ENCODE results near the gene EGLN1. TPM values are rescaled to one million over a fixed set of nuclear protein-coding genes. Genes with fewer than 3 reads are reported as not detected.

EGLN1 gene
- total and polyA plus RNA-seq, 2 experiments from 2014 or later: 1.9 to 6.0 TPM

DNA sequence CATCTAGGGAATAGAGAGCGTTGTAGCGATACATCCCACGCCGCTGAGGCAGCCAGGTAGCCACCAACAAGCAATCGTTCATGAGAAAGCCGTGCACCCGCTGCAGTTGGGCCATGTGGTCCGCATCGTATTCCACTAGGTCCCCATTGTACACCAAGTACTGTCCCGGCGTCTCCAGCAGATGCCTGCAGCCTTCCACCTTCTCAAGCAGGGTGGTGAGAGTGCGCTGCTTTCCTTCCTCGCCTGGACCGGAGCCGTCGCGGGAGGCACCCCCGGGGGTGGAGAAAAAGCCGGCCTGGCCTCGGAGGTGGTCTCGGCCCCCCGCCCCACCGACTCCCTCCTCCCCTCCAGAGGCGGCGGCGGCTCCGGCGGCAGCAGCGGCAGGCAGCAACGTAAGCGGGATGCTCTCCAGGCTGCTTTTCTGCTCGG, 85.0 kb downstream of the EGLN1 start:
- Histone ChIP-seq H3K36me3 (ENCODE audit: insufficient read depth) (no peaks in the 10 kb centered on the region; the same call in 1 of the 2 replicates), H3K79me2 (replicated peaks; ENCODE audit: insufficient read depth) (peaks cover 74% of the 10 kb centered on the region), H3F3A (replicated peaks; ENCODE audit: low read depth) (no peaks in the 10 kb centered on the region), H3K27ac (ENCODE audit: low read depth) (peak overlapping the region; percentile 75), H3K4me1 (ENCODE audit: insufficient read depth) (peaks cover 35% of the 10 kb centered on the region), H3K4me3 (peak overlapping the region; percentile 90), H4K20me1 (replicated peaks; ENCODE audit: insufficient read depth) (peaks cover 8% of the 10 kb centered on the region; the same call in 1 of the 2 replicates), H3K9me2 (ENCODE audit: insufficient read depth) (no peaks in the 10 kb centered on the region), H2AFZ (peak overlapping the region; percentile 49; the same call in 1 of the 2 replicates), H3K27me3 (ENCODE audit: insufficient read depth) (no peaks in the 10 kb centered on the region), H3K4me2 (peak overlapping the region; percentile 86)
- peaks cover 2% of the 10 kb centered on the region; the same call in 1 of the 3 replicates for H3K9me3 Mint-ChIP-seq
- DNase-seq (ENCODE audit: low spot score): peak; percentile 32
- peaks cover 32% of the 10 kb centered on the region for H3K36me3 Mint-ChIP-seq (ENCODE audit: low read depth)
- peak overlapping the region; percentile 82 for H3K27ac Mint-ChIP-seq
- ATAC-seq: peak; percentile 8
- peaks cover 34% of the 10 kb centered on the region for H3K4me1 Mint-ChIP-seq
- peak overlapping the region; percentile 98 for H3K4me3 Mint-ChIP-seq
- no peak for TF ChIP-seq JUNB (IDR thresholded peaks at IDR 0.05; ENCODE audit: unreplicated experiment)
- TF ChIP-seq POLR2AphosphoS5 (IDR thresholded peaks at IDR 0.05; ENCODE audit: low read depth): no peak
- no peak for TF ChIP-seq ZNF114 (CRISPR knock-in tag; IDR thresholded peaks at IDR 0.05)
- no peak for TF ChIP-seq ETS1 (IDR thresholded peaks at IDR 0.05)
- TF ChIP-seq, protein P1, sequence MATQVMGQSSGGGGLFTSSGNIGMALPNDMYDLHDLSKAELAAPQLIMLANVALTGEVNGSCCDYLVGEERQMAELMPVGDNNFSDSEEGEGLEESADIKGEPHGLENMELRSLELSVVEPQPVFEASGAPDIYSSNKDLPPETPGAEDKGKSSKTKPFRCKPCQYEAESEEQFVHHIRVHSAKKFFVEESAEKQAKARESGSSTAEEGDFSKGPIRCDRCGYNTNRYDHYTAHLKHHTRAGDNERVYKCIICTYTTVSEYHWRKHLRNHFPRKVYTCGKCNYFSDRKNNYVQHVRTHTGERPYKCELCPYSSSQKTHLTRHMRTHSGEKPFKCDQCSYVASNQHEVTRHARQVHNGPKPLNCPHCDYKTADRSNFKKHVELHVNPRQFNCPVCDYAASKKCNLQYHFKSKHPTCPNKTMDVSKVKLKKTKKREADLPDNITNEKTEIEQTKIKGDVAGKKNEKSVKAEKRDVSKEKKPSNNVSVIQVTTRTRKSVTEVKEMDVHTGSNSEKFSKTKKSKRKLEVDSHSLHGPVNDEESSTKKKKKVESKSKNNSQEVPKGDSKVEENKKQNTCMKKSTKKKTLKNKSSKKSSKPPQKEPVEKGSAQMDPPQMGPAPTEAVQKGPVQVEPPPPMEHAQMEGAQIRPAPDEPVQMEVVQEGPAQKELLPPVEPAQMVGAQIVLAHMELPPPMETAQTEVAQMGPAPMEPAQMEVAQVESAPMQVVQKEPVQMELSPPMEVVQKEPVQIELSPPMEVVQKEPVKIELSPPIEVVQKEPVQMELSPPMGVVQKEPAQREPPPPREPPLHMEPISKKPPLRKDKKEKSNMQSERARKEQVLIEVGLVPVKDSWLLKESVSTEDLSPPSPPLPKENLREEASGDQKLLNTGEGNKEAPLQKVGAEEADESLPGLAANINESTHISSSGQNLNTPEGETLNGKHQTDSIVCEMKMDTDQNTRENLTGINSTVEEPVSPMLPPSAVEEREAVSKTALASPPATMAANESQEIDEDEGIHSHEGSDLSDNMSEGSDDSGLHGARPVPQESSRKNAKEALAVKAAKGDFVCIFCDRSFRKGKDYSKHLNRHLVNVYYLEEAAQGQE (IDR thresholded peaks at IDR 0.05; ENCODE audit: unreplicated experiment): no peak
- TF ChIP-seq NANOG (IDR thresholded peaks at IDR 0.05; ENCODE audit: borderline replicate concordance): no peak
- peaks cover 16% of the 10 kb centered on the region for H3K27me3 Mint-ChIP-seq (ENCODE audit: insufficient read depth, low read depth, poor library complexity)

DNA sequence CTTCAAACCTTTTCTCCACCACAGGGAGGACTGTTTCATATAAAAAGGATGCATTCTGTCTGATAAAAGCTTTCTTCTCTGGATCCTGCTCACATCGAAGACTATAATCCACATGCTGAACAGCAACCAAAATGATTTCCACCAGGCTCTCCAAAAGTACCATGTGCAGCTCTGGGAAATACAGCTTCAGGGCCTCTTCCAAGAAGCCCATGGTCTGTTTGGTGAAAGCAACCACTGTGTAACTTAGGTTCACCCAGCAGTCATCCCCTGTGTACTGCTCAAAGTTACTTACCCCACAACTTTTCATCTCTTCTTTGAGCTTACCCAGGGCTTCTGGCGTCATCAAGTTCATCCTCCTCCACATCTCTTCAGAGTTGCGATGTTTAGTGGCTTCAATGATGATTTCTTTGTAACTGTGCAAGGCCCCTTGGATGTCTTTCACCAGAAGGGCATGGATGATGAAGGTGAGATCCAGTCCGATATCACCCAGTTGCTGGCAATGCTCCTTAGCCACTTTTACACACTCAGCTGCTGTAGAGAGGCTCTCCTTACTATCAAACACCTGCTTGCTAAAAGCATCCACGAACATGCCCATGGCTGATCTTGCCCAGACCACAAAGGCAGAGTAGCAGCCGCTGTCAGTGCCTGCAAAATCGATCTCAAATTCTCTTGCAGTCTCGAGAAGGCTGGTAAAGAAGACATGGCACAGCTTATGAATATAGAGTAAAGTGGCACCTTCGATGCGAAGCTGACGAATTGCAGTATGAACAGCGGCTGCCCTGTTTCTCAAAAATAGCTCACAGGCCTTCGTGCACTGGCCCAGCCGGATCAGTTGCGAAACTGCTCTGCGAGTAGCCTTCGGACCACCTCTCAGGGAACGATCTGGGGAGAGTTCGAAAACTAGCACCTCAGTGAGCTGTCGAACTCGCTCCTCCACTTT, 86.2 kb downstream of the EGLN1 start:
- peak overlapping the region; percentile 98 for H3K4me3 Mint-ChIP-seq
- no peak overlapping the region for H3K27ac ChIP-seq (ENCODE audit: low read depth)
- peaks cover 16% of the 10 kb centered on the region for H3K27me3 Mint-ChIP-seq (ENCODE audit: insufficient read depth, low read depth, poor library complexity)
- H3K27ac Mint-ChIP-seq: no peak overlapping the region
- H3K79me2 ChIP-seq (replicated peaks; ENCODE audit: insufficient read depth): peaks cover 74% of the 10 kb centered on the region
- peak overlapping the region; percentile 86 for H3K4me2 ChIP-seq
- H4K20me1 ChIP-seq (replicated peaks; ENCODE audit: insufficient read depth): peaks cover 8% of the 10 kb centered on the region; the same call in 1 of the 2 replicates
- H3K4me3 ChIP-seq: peak overlapping the region; percentile 90
- H3K4me1 Mint-ChIP-seq: peaks cover 34% of the 10 kb centered on the region
- DNase-seq (ENCODE audit: low spot score) (no peak), ATAC-seq (no peak)
- peaks cover 35% of the 10 kb centered on the region for H3K4me1 ChIP-seq (ENCODE audit: insufficient read depth)
- no peaks in the 10 kb centered on the region for H3K27me3 ChIP-seq (ENCODE audit: insufficient read depth)
- no peaks in the 10 kb centered on the region for H3K9me2 ChIP-seq (ENCODE audit: insufficient read depth)
- no peaks in the 10 kb centered on the region for H3F3A ChIP-seq (replicated peaks; ENCODE audit: low read depth)
- TF ChIP-seq CREB1 (CRISPR knock-in tag; IDR thresholded peaks at IDR 0.05; ENCODE audit: low read depth): no peak
- H2AFZ ChIP-seq: no peak overlapping the region
- H3K9me3 Mint-ChIP-seq: peaks cover 2% of the 10 kb centered on the region; the same call in 1 of the 3 replicates
- peaks cover 25% of the 10 kb centered on the region for H3K36me3 Mint-ChIP-seq (ENCODE audit: low read depth)
- H3K36me3 ChIP-seq (ENCODE audit: insufficient read depth): no peaks in the 10 kb centered on the region; the same call in 1 of the 2 replicates
